ENCODE measurements around the gene HELZ2. TPM values are rescaled to one million over a fixed set of nuclear protein-coding genes. Genes with fewer than 3 reads are reported as not detected.

HELZ2 gene
- total and polyA plus RNA-seq, 10 of the 15 experiments (the other 5 are each of a cell fraction or from before 2014, with no cell fraction given), result 0.05 to 33.3 (median 6.2) TPM

- H3K27me3 ChIP-seq (replicated peaks in 1 of 2; ENCODE audit: control insufficient read depth in 2 of 2, insufficient read depth in 2 of 2, low read length in 1 of 2), result no peaks in the 10 kb centered on the region; a peak in 1 of 4 replicates
- DNase-seq (ENCODE audit: low read depth, low spot score), result no peak
- H3K36me3 ChIP-seq (ENCODE audit: control insufficient read depth in 2 of 2, insufficient read depth in 2 of 2, low read length in 1 of 2), result peaks cover 0 to 2% of the 10 kb centered on the region in 2 experiments; a peak in 1 of 4 replicates
- TF ChIP-seq ETV6 (conservative IDR thresholded peaks at IDR 0.05 in 1 of 2, IDR thresholded peaks at IDR 0.05 in 1 of 2; ENCODE audit: borderline replicate concordance in 1 of 2, low read depth in 1 of 2) (no peak), POLR2A (IDR thresholded peaks at IDR 0.05; ENCODE audit: low read depth, low read length) (peak; percentile 50; the same call in 1 of the 2 replicates), PAX8 (IDR thresholded peaks at IDR 0.05) (no peak), PRDM15 (CRISPR knock-in tag; IDR thresholded peaks at IDR 0.05) (no peak)
- peaks cover 14% of the 10 kb centered on the region for H3K4me1 ChIP-seq (ENCODE audit: control insufficient read depth, insufficient read depth, low read length)
- H3K9me3 ChIP-seq (replicated peaks; ENCODE audit: control insufficient read depth, insufficient read depth, low read length), result peaks cover 4% of the 10 kb centered on the region; the same call in 2 of the 3 replicates
- FAIRE-seq, result no peak
- no peak overlapping the region for H3K27ac ChIP-seq (ENCODE audit: control insufficient read depth, insufficient read depth)
- intact Hi-C loops (cut with micrococcal nuclease; ENCODE audit: unreplicated experiment) (no loop called here), in situ Hi-C loops (cut with MboI) (no loop called here)
- 4% methylated on average over 2 of the region's 2 CpGs for WGBS (ENCODE audit: insufficient coverage, insufficient replicate concordance, low lambda C conversion rate, missing lambda C conversion rate)
- peaks cover 7% of the 10 kb centered on the region for H3K79me2 ChIP-seq (ENCODE audit: control insufficient read depth, insufficient read depth, low read length)
- H3K4me2 ChIP-seq (ENCODE audit: control insufficient read depth, insufficient read depth), result no peak overlapping the region
- no peaks in the 10 kb centered on the region for H4K20me1 ChIP-seq (ENCODE audit: control insufficient read depth, insufficient read depth)
- H3K4me3 ChIP-seq, result no peak overlapping the region
- no peak for ATAC-seq
- ChIA-PET POLR2A (no interaction called here), SMC1A (ENCODE audit: uncharacterized antibody, unreplicated experiment) (no interaction called here), RAD21 (ENCODE audit: unreplicated experiment) (no interaction called here), CTCF (no interaction called here)
- H3K9ac ChIP-seq (ENCODE audit: control insufficient read depth, insufficient read depth, low read length), result no peak overlapping the region
- no peak overlapping the region for H2AFZ ChIP-seq (ENCODE audit: control insufficient read depth, low read depth, low read length)
- BruUV-seq (replicated peaks), result no TSS peak
Observed at GRCh38 chr20:63525971-63526370, 48.1 kb downstream of the HELZ2 start.

Measured in GM12878 (cell line).